K562 (cell line): ENCODE results near the gene SH3GLB2. TPM values are rescaled to one million over a fixed set of nuclear protein-coding genes. Genes with fewer than 3 reads are reported as not detected.

Experiments used
- ATAC-seq: fragments of 200-7000 bp; cut with Tn5 transposase; 3 replicates; pipeline ENCODE4 v1.9.1; 2020; ENCODE audit warnings: moderate library complexity
- Bru-seq: library from RNA; stranded (reverse); fragments of 400-500 nt; gene quantifications from one replicate; lab custom pipeline; 2021; lab: Mats Ljungman, UMichigan
- BruChase-seq, 2 experiments: library from RNA; stranded (reverse); fragments of 400-500 nt; gene quantifications; one replicate each; lab custom pipeline; 2021; lab: Mats Ljungman, UMichigan
- BruUV-seq: library from RNA; stranded (reverse); fragments of 400-500 nt; replicated peaks from 2 replicates; lab custom pipeline; 2021; lab: Mats Ljungman, UMichigan
- CTCF ChIA-PET: fragments of 300-600 bp; formaldehyde crosslinking; extraction: SDS; loops from one replicate; lab custom pipeline; 2021; ENCODE audit warnings: low intra/inter-chr PET ratio; lab: Yijun Ruan, JAX
- POLR2A ChIA-PET: fragments of 300-600, 350-650 bp; sonication (Branson Sonifier 250); formaldehyde crosslinking; extraction: SDS; loops from one replicate; lab custom pipeline; 2021; ENCODE audit warnings: antibody characterized with exemption, inconsistent platforms; lab: Yijun Ruan, JAX
- DNase-seq, 4 experiments: peaks; one replicate each; pipeline versions ENCODE4 v3.0.0 to v3.0.0-alpha.2; 2011 to 2018; ENCODE audit warnings: low spot score in 3 of 4, mixed read lengths in 3 of 4; ENCODE audit errors: extremely low read depth in 1 of 4
- FAIRE-seq: peaks from 2 replicates; lab custom pipeline; 2011; peaks lifted over from hg19 to GRCh38; lab: Jason Lieb, UNC
- H2AFZ ChIP-seq: 2 replicates; pipeline ENCODE4 v1.6.0; 2011; ENCODE audit warnings: low read depth, low read length, control low read depth, inconsistent platforms
- H3K27ac ChIP-seq: fragments of 200-600 bp; 3 replicates; pipeline ENCODE4 v1.8.0; 2011; ENCODE audit warnings: low read depth, mild to moderate bottlenecking, control low read depth, inconsistent platforms, low read length, moderate library complexity, mixed read lengths; ENCODE audit errors: extremely low read depth
- H3K27me3 ChIP-seq, 2 experiments: fragments of 300-600 bp in 1 of 2; 2 replicates in 1 of 2; 3 replicates in 1 of 2; pipeline versions ENCODE4 v1.6.0 to v1.8.0; 2011; ENCODE audit warnings: inconsistent platforms in 2 of 2, low read length in 2 of 2, mild to moderate bottlenecking in 1 of 2, mixed read lengths in 1 of 2, moderate library complexity in 1 of 2; ENCODE audit not compliant: control insufficient read depth in 2 of 2, insufficient read depth in 2 of 2
- H3K36me3 ChIP-seq: fragments of 300-600 bp; 3 replicates; pipeline ENCODE4 v1.8.0; 2011; ENCODE audit warnings: mild to moderate bottlenecking, low read length, inconsistent platforms; ENCODE audit not compliant: control insufficient read depth, insufficient read depth
- H3K4me1 ChIP-seq, 2 experiments: fragments of 200-600 bp in 1 of 2; replicated peaks in 1 of 2; 2 replicates in 1 of 2; 3 replicates in 1 of 2; pipeline versions ENCODE4 v1.5.1 to v1.8.0; 2011; ENCODE audit warnings: inconsistent platforms in 2 of 2, low read length in 2 of 2, mild to moderate bottlenecking in 1 of 2, mixed read lengths in 1 of 2, moderate library complexity in 1 of 2; ENCODE audit not compliant: control insufficient read depth in 2 of 2, insufficient read depth in 2 of 2
- H3K4me2 ChIP-seq: 2 replicates; pipeline ENCODE4 v1.6.1; 2011; ENCODE audit warnings: low read length, control low read depth, inconsistent platforms, mixed read lengths; ENCODE audit not compliant: insufficient read depth
- H3K4me3 ChIP-seq: fragments of 200-600 bp; sonication (generic), shearing (Covaris generic); 2 replicates; pipeline ENCODE4 v1.5.1; 2016; ENCODE audit warnings: control low read depth, inconsistent platforms
- H3K79me2 ChIP-seq: fragments of 200-600 bp; 3 replicates; pipeline ENCODE4 v1.8.0; 2011; ENCODE audit warnings: low read length, inconsistent platforms; ENCODE audit not compliant: control insufficient read depth, insufficient read depth
- H3K9ac ChIP-seq, 2 experiments: 2 replicates each; pipeline versions ENCODE4 v1.6.0 to v1.6.1; 2011; ENCODE audit warnings: low read depth in 2 of 2, low read length in 2 of 2, control low read depth in 1 of 2, inconsistent platforms in 1 of 2, mild to moderate bottlenecking in 1 of 2, mixed read lengths in 1 of 2; ENCODE audit not compliant: insufficient read depth in 1 of 2
- H3K9me1 ChIP-seq: one replicate; pipeline ENCODE4 v1.6.0; 2011; ENCODE audit warnings: inconsistent platforms, mild to moderate bottlenecking, low read length, moderate library complexity; ENCODE audit not compliant: control insufficient read depth, insufficient read depth
- H3K9me3 ChIP-seq: replicated peaks from 2 replicates; pipeline ENCODE4 v1.5.1; 2011; ENCODE audit warnings: low read depth, low read length, inconsistent platforms; ENCODE audit not compliant: control insufficient read depth, insufficient read depth
- H4K20me1 ChIP-seq: replicated peaks from 2 replicates; pipeline ENCODE4 v1.6.1; 2011; ENCODE audit warnings: low read length, inconsistent platforms, mixed read lengths; ENCODE audit not compliant: control insufficient read depth, insufficient read depth
- CEBPG ChIP-seq, 3 experiments: fragments of 200-800 bp in 1 of 3; sonication (Bioruptor generic) in 1 of 3; sonication (generic) in 1 of 3; formaldehyde crosslinking in 1 of 3; IDR thresholded peaks in 2 of 3; conservative IDR thresholded peaks in 1 of 3; 2 replicates each; pipeline versions ENCODE4 v1.6.1 to v1.8.0; 2016 to 2022; ENCODE audit warnings: missing compliant biosample characterization in 2 of 3, missing genetic modification characterization in 2 of 3, mild to moderate bottlenecking in 1 of 3, missing genetic modification reagents in 1 of 3
- EWSR1 ChIP-seq: fragments of 450-650 bp; IDR thresholded peaks from 2 replicates; pipeline ENCODE4 v1.6.1; 2018; ENCODE audit warnings: borderline replicate concordance, mild to moderate bottlenecking, low read depth, moderate library complexity; ENCODE audit not compliant: partially characterized antibody
- GATAD2B ChIP-seq: fragments of 450-650 bp; IDR thresholded peaks from 2 replicates; pipeline ENCODE4 v1.6.1; 2017; ENCODE audit warnings: mild to moderate bottlenecking, borderline replicate concordance
- KLF1 ChIP-seq: fragments of 450-650 bp; IDR thresholded peaks from 2 replicates; pipeline ENCODE4 v1.6.1; 2016; ENCODE audit warnings: missing genetic modification characterization, missing compliant biosample characterization
- NR2C1 ChIP-seq, 2 experiments: fragments of 450-650 bp; IDR thresholded peaks; 2 replicates each; pipeline ENCODE4 v1.6.1; 2017; ENCODE audit warnings: mild to moderate bottlenecking in 2 of 2, antibody characterized with exemption in 1 of 2, inconsistent platforms in 1 of 2, missing compliant biosample characterization in 1 of 2, missing genetic modification characterization in 1 of 2
- NRF1 ChIP-seq, 2 experiments: fragments of 450-650 bp; IDR thresholded peaks in 1 of 2; conservative IDR thresholded peaks in 1 of 2; 2 replicates each; pipeline ENCODE4 v1.6.1; 2014; ENCODE audit warnings: mild to moderate bottlenecking in 2 of 2
- YY1 ChIP-seq, 3 experiments: IDR thresholded peaks; 2 replicates each; pipeline ENCODE4 v1.6.1; 2011; ENCODE audit warnings: low read length in 2 of 3, mild to moderate bottlenecking in 2 of 3, moderate library complexity in 2 of 3, borderline replicate concordance in 1 of 3, control low read depth in 1 of 3, low read depth in 1 of 3; ENCODE audit not compliant: insufficient read depth in 3 of 3, insufficient replicate concordance in 2 of 3, control insufficient read depth in 1 of 3, insufficient read length in 1 of 3; ENCODE audit errors: extremely low read depth in 1 of 3
- ZBTB17 ChIP-seq: fragments of 450-650 bp; formaldehyde crosslinking; IDR thresholded peaks from 2 replicates; pipeline ENCODE4 v1.4.0; 2020; ENCODE audit warnings: mild to moderate bottlenecking
- WGBS: fragments of 100-300 bp; shearing (Covaris generic); methylation state at CpG from one replicate; pipeline ENCODE4 v1.1.6; 2016; ENCODE audit warnings: low coverage, mixed read lengths; ENCODE audit not compliant: insufficient coverage; ENCODE audit errors: missing lambda C conversion rate; 5-methylcytosine and 5-hydroxymethylcytosine counted together
- in situ Hi-C: fragments of 300-500 bp; cut with MboI; formaldehyde crosslinking; loops from 4 replicates; pipeline ENCODE4 v1.15.0; 2018; ENCODE audit warnings: inconsistent platforms, mixed read lengths
- intact Hi-C: fragments of 100-400 bp; cut with micrococcal nuclease; formaldehyde crosslinking; loops from 2 replicates; pipeline ENCODE4 v1.14.2; 2022
- long read RNA-seq, 3 experiments: library from polyadenylated mRNA in 2 of 3; library from RNA in 1 of 3; unstranded in 2 of 3; stranded (forward) in 1 of 3; transcript quantifications; one replicate each; pipeline ENCODE4 v2.0.0, GENCODE V29; 2019 to 2022
- polyA minus RNA-seq, 3 experiments: library from RNA; depleted of rRNA, polyadenylated mRNA; stranded (reverse); fragments of >200 nt; gene quantifications; 2 replicates each; pipeline ENCODE4 v1.2.3, GENCODE V29; 2011
- polyA plus RNA-seq, 8 experiments: library from polyadenylated mRNA; depleted of rRNA in 4 of 8; stranded (reverse) in 5 of 8; unstranded in 3 of 8; fragments of >200 nt; fragmentation: Nextera tagmentation in 2 of 8; fragmentation: Illumina TruSeq in 1 of 8; extraction: Ambion mirVana in 2 of 8; extraction: Trizol in 1 of 8; gene quantifications; 2 replicates each; pipeline versions ENCODE4 v1.2.1 to v1.2.3, GENCODE V29; 2011 to 2014; ENCODE audit warnings: inconsistent platforms in 1 of 8, missing spikeins in 1 of 8
- total RNA-seq, 7 experiments: library from RNA; depleted of rRNA in 6 of 7; stranded (reverse); fragments of >200 nt in 6 of 7; fragmentation: Illumina TruSeq in 2 of 7; extraction: Trizol in 2 of 7; gene quantifications; 2 replicates each; pipeline versions ENCODE4 v1.2.1 to v1.2.3, GENCODE V29; 2011 to 2021; ENCODE audit warnings: low replicate concordance in 1 of 7
- TF ChIP-seq, protein P1 (sequence below), 2 experiments: fragments of 450-650 bp in 1 of 2; sonication (generic) in 1 of 2; formaldehyde crosslinking in 1 of 2; IDR thresholded peaks in 1 of 2; conservative IDR thresholded peaks in 1 of 2; 2 replicates each; pipeline versions ENCODE4 v1.6.1 to v1.8.1; 2016 to 2023; ENCODE audit warnings: mild to moderate bottlenecking in 2 of 2, moderate library complexity in 2 of 2, inconsistent platforms in 1 of 2, missing genetic modification reagents in 1 of 2
- TF ChIP-seq, protein P2 (sequence below): fragments of 450-650 bp; IDR thresholded peaks from 2 replicates; pipeline ENCODE4 v1.6.1; 2016

SH3GLB2 gene
- 56.9 and 171 TPM in 2 replicates for total RNA-seq (2011; cell fraction: chromatin; rRNA removed; ENCODE audit: low replicate concordance)
- total RNA-seq (2011; cell fraction: nucleolus; rRNA removed) = 132 and 142 TPM in 2 replicates
- 83.5 and 91.6 TPM in 2 replicates for total RNA-seq (2011; cell fraction: nucleoplasm; rRNA removed)
- total RNA-seq (2014; rRNA removed) = 58.8 and 72.7 TPM in 2 replicates
- total RNA-seq (2014; rRNA removed; fragmentation: Illumina TruSeq; extraction: Trizol) = 17.3 and 23.0 TPM in 2 replicates
- 35.2 and 35.9 TPM in 2 replicates for total RNA-seq (2015; rRNA removed; fragmentation: Illumina TruSeq; extraction: Trizol)
- total RNA-seq (2021) = 88.4 and 90.2 TPM in 2 replicates
- polyA plus RNA-seq (2011; rRNA removed) = 60.6 and 64.2 TPM in 2 replicates
- 57.8 and 99.1 TPM in 2 replicates for polyA plus RNA-seq (2011; cell fraction: cytosol; rRNA removed)
- 381 and 681 TPM in 2 replicates for polyA plus RNA-seq (2011; cell fraction: nucleus; rRNA removed)
- 72.8 and 106 TPM in 2 replicates for polyA plus RNA-seq (2012)
- 63.3 and 68.6 TPM in 2 replicates for polyA plus RNA-seq (2014; fragmentation: Illumina TruSeq; extraction: Trizol)
- polyA plus RNA-seq (2014; fragmentation: Nextera tagmentation; extraction: Ambion mirVana) = under 1 TPM; 0.20 to 0.98 TPM
- polyA plus RNA-seq (2014; rRNA removed) = 118 and 124 TPM in 2 replicates
- 7.6 and 15.5 TPM in 2 replicates for polyA minus RNA-seq (2011; rRNA and poly(A)+ RNA removed)
- 24.0 and 25.5 TPM in 2 replicates for polyA minus RNA-seq (2011; cell fraction: cytosol; rRNA and poly(A)+ RNA removed)
- 32.9 and 40.3 TPM in 2 replicates for polyA minus RNA-seq (2011; cell fraction: nucleus; rRNA and poly(A)+ RNA removed)
- percentile 66 among the genes with signal in this experiment for Bru-seq, nascent RNA
- percentile 63 among the genes with signal in this experiment for BruChase-seq, experiment 1, labeled RNA remaining after a 2-hour chase
- percentile 61 among the genes with signal in this experiment for BruChase-seq, experiment 2, labeled RNA remaining after a 6-hour chase
- long read RNA-seq, experiment 1, full-length matches to known transcripts = 111 of 204 reads
- long read RNA-seq, experiment 1, partial matches to known transcripts = 15 of 204 reads
- long read RNA-seq, experiment 1, other reads (novel, unspliced or antisense) = 78 of 204 reads
- long read RNA-seq, experiment 2, full-length matches to known transcripts = 29 of 66 reads
- long read RNA-seq, experiment 2, partial matches to known transcripts = 12 of 66 reads
- long read RNA-seq, experiment 2, other reads (novel, unspliced or antisense) = 25 of 66 reads
- long read RNA-seq, experiment 3, partial matches to known transcripts = 1 of 6 reads
- long read RNA-seq, experiment 3, other reads (novel, unspliced or antisense) = 3 of 6 reads

DNA sequence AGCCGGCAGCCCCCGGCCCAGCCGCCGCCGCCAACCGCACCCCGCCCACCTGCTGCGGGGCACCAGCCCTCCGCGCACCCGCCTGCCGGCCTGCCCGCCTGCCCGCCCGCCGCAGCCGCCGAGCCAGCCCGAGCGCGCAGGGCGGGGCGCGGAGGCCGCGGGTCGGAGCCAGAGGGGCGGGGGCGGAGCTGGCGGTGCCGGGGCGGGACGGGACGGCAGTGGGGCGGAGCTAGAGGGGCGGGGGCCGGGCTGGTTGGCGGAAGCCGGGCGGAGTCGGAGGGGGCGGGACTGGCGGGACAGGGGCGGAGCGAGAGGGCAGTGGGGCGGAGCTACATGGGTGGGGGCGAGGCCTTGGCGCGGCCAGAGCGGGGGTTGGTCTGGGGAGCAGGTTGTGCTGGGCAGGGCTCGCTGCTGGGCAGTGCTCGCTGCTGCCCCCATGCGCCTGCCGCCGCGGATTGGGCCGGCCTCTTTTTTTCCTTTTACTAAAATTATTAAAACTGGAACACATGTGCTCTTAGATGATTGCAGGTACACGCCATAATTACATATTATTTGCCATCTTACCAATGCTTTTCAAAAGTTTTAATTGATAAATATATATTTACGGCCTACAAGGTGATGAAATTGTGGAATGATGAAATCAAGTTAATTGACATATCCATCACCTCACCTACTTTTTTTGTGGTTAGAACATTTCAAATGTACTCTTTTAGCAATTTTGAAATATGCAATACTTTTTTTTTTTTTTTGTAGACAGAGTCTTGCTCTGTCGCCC is at the start of gene SH3GLB2:
Gene SH3GLB2 (minus strand): TSS at position 140 of the 775 bp plus-strand sequence. CDS start 177 bp downstream, outside the sequence.
- WGBS = under 1% methylated on average over 18 of the region's 60 CpGs
- Histone ChIP-seq H3K9me3 (no peaks in the 10 kb centered on the region), H2AFZ (peak within 1 kb of the TSS; percentile 99), H3K4me3 (peak within 1 kb of the TSS; percentile 56), H3K4me1 (peaks cover 43 to 70% of the 10 kb centered on the region in 2 experiments), H3K27me3 (no peaks in the 10 kb centered on the region), H3K4me2 (peak within 1 kb of the TSS; percentile 89), H3K36me3 (no peaks in the 10 kb centered on the region), H3K9ac (peak within 1 kb of the TSS; percentile 64 to 99), H3K27ac (peak within 1 kb of the TSS; percentile 72), H3K9me1 (no peaks in the 10 kb centered on the region), H3K79me2 (peaks cover 40% of the 10 kb centered on the region), H4K20me1 (no peaks in the 10 kb centered on the region)
- peak; percentile 92 to 97 (median 94) for DNase-seq
- BruUV-seq = no TSS peak
- ChIA-PET CTCF (interaction anchor here (0.6 kb wide), 1 partner anchor 55 kb away, joined by 3 read pairs; no protein-coding TSS in a partner anchor), POLR2A (interaction anchor here (0.5 to 0.8 kb wide), 3 partner anchors 12 to 911 kb away, joined by 3 read pairs; no protein-coding TSS in a partner anchor)
- ATAC-seq = peak; percentile 89
- FAIRE-seq = no peak
- in situ Hi-C loops (no loop called here), intact Hi-C loops (loop anchor here (5.0 kb wide), 1 partner anchor 84 kb away; the partner anchor contains the start of genes CRAT and PTPA)
- TF ChIP-seq NR2C1 (IDR thresholded peaks at IDR 0.05) (no peak), NR2C1 (tag; IDR thresholded peaks at IDR 0.05) (no peak), GATAD2B (peak; percentile 33; the same call in 1 of the 2 replicates), ZBTB17 (CRISPR knock-in tag) (no peak), EWSR1 (no peak), KLF1 (0 out of 2 replicates have a peak, but pooled peaks have one; percentile 3), YY1 (IDR thresholded peaks at IDR 0.05; ENCODE audit: borderline replicate concordance in 1 of 3, control insufficient read depth in 1 of 3, extremely low read depth in 1 of 3, insufficient read depth in 3 of 3, insufficient read length in 1 of 3, insufficient replicate concordance in 2 of 3, low read depth in 1 of 3, low read length in 2 of 3) (peak in 1 of 3 experiments; percentile 15), NRF1 (conservative IDR thresholded peaks at IDR 0.05 in 1 of 2, IDR thresholded peaks at IDR 0.05 in 1 of 2) (peak in 1 of 2 experiments; percentile 28; a peak in 2 of 4 replicates), CEBPG (CRISPR knock-in tag; IDR thresholded peaks at IDR 0.05) (no peak; the same call in 1 of the 2 replicates), CEBPG (tag; conservative IDR thresholded peaks at IDR 0.05 in 1 of 2, IDR thresholded peaks at IDR 0.05 in 1 of 2) (peak; percentile 75 to 84)
- TF ChIP-seq, protein P1, sequence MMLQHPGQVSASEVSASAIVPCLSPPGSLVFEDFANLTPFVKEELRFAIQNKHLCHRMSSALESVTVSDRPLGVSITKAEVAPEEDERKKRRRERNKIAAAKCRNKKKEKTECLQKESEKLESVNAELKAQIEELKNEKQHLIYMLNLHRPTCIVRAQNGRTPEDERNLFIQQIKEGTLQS (IDR thresholded peaks at IDR 0.05) = peak; percentile 77
- TF ChIP-seq, protein P1 (CRISPR knock-in tag; conservative IDR thresholded peaks at IDR 0.05) = no peak
- TF ChIP-seq, protein P2, sequence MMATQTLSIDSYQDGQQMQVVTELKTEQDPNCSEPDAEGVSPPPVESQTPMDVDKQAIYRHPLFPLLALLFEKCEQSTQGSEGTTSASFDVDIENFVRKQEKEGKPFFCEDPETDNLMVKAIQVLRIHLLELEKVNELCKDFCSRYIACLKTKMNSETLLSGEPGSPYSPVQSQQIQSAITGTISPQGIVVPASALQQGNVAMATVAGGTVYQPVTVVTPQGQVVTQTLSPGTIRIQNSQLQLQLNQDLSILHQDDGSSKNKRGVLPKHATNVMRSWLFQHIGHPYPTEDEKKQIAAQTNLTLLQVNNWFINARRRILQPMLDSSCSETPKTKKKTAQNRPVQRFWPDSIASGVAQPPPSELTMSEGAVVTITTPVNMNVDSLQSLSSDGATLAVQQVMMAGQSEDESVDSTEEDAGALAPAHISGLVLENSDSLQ = no peak
